NT2/D1 (cell line): Measurements from ENCODE around the gene OR1F1.

Experiments
- SUZ12 ChIP-seq: IDR thresholded peaks from 2 replicates; pipeline ENCODE4 v1.6.1; 2011; ENCODE audit not compliant: insufficient read length, insufficient read depth; ENCODE audit errors: extremely low read depth
- YY1 ChIP-seq: IDR thresholded peaks from 2 replicates; pipeline ENCODE4 v1.6.1; 2011; ENCODE audit not compliant: insufficient read length, insufficient read depth
- ZNF274 ChIP-seq: IDR thresholded peaks from 2 replicates; pipeline ENCODE4 v1.6.1; 2011; ENCODE audit warnings: mild to moderate bottlenecking, low read depth, low read length

GRCh38 chr16:3234543-3234856, 46.5 kb downstream of the OR1F1 start:
- no peak for TF ChIP-seq ZNF274
- no peak for TF ChIP-seq SUZ12
- no peak for TF ChIP-seq YY1
